ENCODE measurements around the gene TRMT1.
"Not testable (repeated sequence)": the region's sequence is repeated elsewhere in the genome, so short reads cannot be mapped to it uniquely, and the experiment has no call there.

TRMT1 gene

DNA sequence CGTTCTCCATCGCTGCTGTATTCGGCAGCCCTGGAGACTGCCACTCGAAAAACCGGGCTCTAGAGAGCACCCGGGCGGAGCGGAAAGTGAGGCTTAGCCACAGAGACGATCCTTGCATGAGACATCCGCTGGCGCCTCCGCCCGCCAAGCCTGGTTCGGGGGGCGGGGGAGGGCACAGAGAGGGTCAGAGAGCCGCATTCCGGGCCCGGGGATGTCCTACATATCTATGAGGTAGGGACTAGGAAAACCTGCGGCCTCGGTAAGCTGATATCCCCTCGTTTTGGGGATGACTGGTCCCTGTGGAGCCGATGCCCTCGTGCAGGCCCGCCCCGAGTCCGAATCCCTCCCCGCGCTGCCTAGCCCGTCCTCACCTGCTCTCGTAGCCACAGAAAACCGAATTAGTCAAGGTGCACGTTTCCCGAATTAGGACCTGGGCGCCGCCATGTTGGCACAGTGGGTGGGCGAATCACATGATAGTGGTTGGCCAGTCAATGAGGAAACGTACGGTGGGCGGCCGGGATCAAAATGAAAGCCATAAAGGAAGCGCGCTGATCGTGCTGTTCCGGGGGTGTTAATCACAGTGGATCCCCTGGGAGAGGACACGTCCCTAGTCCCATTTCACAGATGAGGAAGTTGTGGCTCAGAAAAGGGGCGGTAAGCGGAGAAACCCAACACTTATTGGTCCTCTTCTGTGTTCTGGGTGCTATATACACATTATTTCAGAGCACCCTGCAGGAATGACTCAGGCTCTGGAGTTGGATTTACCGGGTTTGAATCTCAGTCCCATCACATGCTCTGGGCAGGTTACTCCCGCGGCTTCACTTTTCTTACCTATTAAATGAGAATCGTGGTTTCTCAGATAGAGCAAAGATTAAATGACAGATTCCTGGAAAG lies at the start of gene TRMT1:
Gene TRMT1 (minus strand): TSS at position 459 of the 894 bp plus-strand sequence. CDS start 341 bp downstream, at position 118.
- peak; percentile 85 to 86 for DNase-seq (ENCODE audit: low read depth in 2 of 2)

DNA sequence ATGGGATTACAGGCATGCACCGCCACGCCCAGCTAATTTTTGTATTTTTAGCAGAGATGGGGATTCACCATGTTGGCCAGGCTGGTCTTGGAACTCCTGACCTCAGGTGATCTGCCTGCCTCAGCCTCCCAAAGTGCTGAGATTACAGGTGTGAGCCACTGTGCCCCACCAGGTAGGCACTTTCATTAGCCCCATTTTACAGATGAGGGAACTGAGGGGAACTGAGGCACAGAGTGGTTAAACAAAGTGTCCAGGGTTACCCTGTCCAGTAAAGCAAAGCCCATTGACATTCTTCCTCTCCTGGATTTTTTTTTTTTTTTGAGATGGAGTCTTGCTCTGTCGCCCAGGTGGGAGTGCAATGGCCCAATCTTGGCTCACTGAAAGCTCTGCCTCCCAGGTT lies 49.6 kb upstream of the TRMT1 start:
- not testable (repeated sequence) for DNase-seq (ENCODE audit: low read depth in 2 of 2)

DNA sequence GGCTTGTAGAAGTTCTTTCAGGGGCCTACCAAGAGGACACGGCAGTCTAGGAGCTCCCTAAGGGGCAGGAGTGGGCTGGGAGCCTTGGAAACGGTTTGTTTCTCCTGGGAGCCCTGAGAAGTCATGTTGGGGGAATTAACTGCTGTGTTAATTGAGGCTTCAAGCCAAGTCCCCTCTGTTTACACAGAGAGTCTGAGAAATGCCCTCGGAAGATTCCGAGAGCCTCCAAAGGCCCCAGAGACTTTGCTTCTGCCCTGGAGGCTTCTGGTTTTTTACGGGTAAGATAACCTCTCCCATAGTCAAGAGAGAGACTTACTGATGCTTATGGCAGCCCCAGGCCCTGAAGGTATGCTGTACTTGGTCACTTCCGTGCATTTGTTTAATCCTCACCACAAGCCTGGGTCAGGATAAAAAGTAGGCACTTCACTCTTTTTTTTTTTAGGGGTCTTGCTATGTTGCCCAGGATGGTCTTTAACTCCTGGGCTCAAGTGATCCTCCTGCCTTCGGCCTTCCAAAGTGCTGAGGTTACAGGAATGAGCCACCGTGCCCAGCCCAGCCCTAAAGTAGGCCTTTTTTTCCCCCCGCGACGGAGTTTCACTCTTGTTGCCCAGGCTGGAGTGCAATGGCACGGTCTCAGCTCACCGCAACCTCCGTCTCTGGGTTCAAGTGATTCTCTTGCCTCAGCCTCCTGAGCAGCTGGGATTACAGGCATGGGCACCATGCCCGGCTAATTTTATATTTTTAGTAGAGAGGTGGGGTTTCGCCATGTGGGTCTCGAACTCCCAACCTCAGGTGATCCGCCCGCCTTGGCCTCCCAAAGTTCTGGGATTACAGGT lies 48.8 kb upstream of the TRMT1 start:
- DNase-seq (ENCODE audit: low read depth in 2 of 2): no peak

DNA sequence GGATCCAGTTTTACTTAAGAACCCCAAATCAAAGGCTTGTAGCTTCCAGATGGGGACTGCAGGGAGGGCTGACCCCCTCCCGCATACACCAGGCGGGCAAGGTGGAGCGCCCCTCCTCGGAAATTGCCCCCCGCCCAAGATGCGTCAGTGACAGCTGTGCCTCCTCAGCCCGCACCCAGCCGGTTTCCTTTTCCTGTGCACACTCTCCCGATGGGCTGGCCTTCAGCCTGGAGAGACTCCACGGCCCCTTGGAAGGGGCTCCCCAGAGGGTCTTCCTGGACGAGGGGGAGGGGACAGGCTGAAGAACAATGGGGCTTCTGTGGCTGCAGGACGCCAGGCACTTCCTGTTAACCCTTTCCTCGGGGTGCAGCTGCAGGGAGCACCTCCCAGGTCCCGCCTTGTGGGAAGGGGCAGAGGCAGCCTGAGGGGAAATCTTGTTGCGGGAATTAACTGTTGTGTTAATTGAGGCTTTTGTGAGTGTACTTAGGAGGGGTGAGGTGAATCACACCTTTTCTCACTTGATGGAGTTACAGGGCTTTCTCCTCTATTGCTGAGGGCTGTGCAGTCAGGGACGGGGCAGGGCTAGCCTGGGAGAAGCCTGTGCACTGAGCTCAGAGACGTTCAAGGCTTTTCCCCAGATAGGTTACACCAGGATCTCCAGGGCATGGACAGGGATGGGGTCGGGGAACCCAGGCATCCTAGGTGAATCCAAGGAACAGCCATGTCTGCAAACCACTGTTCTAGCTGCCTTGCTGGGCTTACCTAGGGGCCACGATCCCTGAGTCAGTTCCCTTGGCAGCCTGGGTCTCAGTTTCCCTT lies 48.0 kb upstream of the TRMT1 start:
- DNase-seq (ENCODE audit: low read depth in 2 of 2): peak in 1 of 2 donors; percentile 22

DNA sequence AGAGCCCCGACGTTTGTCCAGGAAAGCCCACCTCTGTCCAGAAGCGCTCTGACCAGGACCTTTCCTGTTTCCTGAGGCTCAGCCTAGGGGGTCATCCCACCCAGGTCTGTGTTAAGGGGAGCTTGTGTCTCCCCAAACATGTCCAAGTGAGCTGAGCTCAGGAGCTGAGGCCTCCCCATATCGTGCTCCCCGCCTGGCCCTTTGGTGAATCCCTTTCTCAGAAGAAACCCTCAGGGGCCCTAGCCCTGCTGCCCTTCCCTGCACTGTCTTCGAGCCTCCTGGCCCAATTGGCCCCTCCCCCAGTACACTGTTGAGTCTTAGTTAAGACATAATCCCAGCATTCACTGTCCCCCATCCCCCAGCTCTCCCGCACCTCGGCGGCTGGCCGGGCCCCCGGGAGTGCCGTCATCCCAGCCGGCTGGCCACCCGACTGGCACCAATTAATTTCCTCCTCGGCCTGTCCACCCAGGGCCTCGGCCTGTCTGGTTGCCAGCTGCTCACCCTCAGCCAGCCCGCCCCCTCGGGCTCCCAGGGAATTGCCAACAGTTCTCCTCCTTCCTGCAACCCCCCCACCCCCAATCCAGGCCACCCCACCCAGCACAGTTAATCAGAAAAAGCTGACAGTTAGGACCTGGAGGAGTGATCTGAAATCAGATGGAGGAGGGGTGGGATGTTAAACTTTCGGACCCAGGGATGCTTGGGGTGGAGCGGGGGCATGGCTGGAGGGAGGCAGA lies 47.2 kb upstream of the TRMT1 start:
- no peak for DNase-seq (ENCODE audit: low read depth in 2 of 2)

DNA sequence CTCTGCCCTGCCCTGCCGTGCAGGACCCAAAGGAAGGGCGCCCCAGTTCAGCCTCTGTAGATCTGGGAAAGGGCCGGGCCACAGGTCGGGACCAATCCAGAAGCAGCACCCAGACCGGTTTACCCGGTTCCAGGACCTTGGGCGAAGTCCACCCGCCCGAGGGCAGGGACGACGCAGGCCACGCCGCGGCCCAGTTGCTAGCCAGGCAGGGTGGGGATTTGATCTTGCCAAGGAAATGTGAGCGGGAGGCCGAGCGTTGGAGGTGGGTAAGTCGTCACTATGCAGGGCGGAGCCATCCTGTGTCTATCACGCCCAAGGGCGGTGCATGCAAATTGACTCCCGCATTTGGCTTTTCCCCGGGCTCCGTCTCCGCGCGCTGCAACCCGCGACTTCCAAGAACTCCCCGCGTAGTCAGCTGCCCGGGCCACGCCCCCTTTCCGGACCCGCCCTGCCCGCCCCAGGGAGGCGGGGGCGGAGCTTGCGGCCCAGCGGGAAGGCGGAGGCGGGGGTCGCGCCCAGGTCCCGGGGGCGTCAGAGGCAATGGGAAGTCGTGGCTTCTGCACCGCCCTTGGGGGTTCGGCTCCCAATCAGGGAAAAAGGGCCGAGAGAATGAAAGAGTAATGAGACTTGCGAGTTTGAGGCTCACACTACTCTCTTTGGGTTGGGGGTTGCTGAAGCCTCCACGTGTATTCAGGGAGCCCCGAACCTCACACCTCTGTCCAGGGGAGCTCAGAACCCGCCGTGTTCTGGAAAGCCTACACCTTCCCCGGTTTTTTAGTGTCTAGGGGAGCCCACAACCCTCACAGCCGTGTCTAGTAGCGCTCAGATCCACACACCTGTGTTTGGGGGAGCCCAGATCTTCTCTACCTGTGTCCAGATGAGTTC lies 46.4 kb upstream of the TRMT1 start:
- peak; percentile 78 to 84 for DNase-seq (ENCODE audit: low read depth in 2 of 2)

DNA sequence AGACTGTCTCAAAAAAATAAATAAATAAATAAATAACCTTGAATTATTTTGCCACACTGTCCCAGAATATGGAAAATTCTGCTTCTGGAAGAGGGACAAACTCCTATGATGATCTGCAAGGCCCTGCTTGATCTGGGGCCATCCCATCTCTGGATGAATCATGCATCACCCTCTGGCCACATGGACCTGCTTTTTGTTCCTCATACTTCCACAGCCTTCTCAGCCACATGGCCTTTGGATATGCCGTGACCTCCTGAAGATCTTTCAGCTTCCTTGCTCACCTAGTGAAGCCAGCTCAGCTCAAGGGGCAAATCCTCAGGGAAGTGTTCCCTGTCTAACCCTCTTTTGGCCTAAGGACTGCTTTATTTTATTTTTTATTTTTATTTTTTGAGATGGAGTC lies 44.0 kb upstream of the TRMT1 start:
- DNase-seq (ENCODE audit: low read depth in 2 of 2): no peak

DNA sequence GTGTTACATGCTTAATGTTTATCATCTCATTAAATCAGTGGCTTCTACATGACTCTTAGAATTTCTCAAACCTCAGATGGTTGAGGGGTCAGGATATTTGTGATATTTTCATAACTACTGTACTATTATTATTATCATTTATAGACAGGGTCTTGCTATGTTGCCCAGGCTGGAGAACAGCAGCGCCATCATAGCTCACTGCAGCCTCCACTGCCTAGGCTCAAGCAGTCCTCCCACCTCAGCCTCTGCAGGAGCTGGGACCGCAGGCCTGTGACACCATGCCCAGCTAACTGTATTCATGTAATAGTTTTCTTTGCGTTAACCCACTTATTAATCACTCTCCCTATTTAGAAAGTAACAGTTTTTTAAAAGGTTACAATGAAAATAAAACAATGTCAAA lies 43.2 kb upstream of the TRMT1 start:
- DNase-seq (ENCODE audit: low read depth in 2 of 2): no peak

DNA sequence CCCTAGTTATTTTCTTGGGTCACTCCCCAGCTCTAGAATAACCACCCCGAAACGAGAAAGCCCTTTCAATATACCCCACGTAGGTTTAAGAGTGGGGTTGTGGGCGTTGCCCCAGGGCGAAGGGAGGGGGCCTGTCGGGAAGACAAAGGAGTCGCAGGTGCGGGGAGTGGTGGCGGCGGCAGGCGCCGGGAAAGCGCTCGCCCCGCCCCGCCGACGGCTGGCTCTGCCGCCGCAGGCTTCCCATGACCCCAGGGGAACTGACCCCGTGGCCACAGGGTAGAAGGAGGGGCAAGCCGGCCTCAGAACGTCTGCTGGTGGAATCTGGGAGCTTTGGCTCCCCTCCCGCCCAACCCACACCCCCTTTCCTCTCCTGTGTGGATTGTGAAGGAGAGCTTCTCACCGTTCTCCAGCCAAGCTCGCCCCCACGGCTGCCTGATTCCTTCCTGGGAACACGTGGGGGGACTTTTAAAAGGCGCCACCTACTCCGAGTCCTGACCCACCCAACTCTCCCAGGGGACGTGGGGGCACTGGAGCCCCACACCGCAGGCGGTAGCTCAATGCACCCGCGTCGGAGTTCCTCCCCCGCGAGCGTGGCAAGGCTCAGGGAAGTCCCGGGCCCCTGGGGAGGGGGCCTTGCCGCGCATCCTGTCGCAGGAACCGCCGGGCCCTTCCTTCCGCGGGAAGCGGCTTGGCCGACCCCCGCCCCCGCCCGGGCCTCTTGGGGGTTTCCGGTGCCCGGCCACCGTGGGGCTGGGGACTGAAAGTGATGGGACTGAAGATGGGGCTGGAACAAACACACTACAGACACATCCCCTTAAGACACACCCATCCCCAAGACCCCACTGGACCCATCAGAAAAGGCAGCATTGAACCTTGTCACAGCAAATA lies 39.2 kb upstream of the TRMT1 start:
- peak; percentile 47 to 61 for DNase-seq (ENCODE audit: low read depth in 2 of 2)

DNA sequence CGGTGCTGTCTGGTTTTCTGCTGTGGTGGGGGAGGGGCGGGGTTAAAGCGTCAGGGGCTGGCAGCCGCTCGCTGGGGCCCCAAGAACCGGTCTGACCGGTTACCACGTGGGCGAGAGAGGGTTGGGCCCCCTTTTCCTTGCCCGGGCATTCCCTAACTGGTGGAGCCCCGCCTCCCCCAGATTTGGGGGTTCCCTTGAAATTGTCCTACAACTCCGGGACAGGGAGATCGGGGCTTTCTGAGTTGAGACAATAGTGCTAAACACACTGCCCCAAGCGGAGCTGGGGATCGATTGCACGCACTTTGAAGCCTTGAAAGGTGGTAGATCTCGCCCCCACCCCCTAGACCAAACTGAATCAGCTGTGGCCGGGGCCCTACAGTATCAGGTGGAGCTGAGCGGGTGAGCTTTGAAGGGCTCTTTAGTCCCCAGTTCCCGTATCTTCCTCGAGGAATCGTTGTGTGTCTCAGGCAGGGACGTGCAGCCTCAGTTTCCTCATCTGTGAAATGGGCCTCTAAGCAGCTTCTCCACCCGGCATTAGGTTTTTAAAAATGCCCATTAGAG lies 38.5 kb upstream of the TRMT1 start:
- DNase-seq (ENCODE audit: low read depth in 2 of 2): peak; percentile 62 to 69

DNA sequence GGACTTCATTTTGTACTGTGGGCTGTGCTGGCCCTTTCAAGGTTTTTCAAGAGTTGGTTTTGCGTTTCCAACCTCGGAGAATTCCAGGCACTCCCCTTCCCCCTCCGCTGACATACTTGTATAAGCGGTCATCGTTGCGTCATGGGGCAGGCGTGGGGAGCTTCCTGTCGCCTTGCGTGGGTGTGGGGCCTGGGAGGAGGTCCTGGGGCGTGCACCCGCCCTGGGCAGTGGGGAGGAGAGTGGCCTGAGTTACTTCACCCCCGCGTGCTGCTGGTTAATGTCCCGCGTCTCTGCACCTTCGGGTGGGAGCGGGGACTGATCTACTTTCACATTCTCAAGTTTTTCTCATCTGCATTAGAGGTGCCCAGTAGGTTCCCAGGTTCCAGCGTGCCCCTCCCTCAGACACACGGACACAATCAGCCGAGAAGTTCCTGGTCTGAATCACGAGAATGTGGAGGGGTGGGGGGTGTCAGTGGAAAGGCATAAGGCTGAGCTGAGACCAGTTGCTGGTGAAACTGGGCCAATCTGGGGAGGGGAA lies 37.8 kb upstream of the TRMT1 start:
- peak; percentile 41 to 59 for DNase-seq (ENCODE audit: low read depth in 2 of 2)

DNA sequence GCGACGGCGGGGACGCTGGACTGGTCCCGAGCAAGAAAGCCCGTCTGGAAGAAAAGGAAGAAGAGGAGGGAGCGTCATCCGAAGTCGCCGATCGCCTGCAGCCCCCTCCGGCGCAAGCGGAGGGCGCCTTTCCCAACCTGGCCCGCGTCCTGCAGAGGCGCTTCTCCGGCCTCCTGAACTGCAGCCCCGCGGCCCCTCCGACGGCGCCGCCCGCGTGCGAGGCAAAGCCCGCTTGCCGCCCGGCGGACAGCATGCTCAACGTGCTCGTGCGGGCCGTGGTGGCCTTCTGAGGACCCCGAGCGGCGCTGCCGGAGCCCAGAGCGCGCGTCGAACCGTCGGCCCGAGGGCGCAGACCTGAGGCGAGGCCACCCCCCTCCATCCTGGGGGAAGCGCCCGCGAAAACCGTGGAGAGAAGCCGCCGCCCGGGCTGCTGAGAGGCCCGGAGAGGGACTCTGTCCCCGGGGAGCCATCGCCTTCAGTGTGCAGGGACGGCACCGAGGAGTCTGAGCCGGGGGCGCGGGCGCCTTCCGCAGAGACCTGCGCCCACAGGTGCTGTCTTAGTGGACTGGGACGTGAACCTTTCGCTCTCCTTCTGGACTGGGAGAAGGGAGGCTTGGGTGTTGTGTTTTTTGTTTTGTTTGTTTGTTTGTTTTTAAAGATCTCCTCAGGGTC lies 37.2 kb upstream of the TRMT1 start:
- DNase-seq (ENCODE audit: low read depth in 2 of 2): no peak

DNA sequence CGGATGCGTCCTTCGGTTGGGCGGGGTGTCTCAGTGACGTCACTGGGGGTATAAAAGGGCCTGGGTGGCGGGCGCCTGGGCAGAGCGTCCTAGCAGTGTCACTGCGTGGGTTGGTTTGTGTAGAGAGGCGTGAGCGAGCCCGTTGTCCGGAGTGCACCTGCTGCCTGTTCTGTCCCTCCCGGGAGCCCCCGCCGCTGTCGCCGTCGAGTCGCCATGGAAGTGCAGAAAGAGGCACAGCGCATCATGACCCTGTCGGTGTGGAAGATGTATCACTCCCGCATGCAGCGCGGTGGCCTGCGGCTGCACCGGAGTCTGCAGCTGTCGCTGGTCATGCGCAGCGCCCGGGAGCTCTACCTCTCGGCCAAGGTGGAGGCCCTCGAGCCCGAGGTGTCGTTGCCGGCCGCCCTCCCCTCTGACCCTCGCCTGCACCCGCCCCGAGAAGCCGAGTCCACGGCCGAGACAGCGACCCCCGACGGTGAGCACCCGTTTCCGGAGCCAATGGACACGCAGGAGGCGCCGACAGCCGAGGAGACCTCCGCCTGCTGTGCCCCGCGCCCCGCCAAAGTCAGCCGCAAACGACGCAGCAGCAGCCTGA lies 36.5 kb upstream of the TRMT1 start:
- peak; percentile 91 to 99 for DNase-seq (ENCODE audit: low read depth in 2 of 2)

DNA sequence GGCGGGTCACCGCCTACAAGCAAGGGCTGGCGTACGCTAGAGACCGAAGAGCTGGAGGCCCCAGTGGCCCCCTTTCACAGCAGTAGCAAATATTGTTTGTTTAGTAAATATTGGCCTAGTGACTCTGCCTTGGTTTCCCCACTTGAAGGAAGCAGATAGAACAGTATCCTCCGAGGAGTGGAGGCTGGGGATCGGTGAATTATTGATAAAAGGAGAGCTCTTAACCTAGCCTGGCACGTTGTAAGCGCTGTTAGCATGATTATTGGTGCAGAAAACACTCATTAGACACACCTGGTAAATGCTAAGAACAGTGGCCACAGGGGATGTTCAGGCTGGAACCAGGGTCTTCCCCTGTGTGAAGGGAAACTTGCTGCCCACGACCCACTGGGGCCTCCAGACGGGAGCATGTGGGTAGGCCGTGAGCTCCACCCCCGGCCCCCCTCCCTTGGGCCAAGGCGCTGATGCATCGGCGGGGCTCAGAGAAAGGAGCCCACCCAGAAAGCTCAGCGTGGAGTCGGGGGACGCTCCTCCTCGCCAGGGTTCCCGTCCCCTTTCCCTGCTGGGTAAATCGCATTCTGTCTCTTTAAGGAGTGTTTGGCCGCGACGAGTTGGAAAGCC lies 35.9 kb upstream of the TRMT1 start:
- no peak for DNase-seq (ENCODE audit: low read depth in 2 of 2)

DNA sequence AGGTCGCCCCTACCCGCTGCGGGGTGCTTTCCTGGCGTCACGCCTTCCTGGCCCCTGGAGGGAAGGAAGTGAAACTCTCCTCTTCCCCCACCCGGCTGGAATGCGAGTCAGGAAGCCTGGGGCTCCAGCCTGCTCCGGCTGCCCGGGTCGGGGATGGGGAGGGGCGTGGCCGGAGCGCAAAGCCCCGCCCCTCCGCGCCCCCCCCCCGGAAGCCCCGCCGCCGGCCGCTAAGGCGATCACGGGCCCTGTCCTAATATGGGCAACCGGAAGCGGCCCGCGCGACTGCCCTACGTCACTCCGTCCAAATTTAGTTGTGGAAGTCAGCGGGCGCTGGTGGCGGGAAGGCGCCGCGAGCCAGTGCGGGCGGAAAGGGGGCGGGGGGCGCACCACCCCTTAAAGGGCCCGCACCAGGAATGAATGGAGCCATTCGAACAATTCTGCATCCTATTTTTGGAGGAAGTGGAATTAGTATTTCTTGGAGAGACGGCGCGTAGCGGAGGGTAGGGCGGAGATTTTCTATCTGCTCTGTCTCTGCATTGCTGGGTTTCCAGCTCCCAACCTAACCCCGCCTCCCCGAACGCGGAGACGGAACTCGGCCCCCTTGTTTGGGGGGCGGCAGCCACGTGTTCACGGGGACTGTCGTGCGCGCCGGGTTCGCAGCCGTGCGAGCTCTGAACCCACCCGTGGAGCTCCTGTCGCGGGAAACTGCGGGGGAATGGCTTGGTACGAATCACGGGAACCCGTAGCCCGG lies 35.2 kb upstream of the TRMT1 start:
- DNase-seq (ENCODE audit: low read depth in 2 of 2): peak; percentile 91 to 93

DNA sequence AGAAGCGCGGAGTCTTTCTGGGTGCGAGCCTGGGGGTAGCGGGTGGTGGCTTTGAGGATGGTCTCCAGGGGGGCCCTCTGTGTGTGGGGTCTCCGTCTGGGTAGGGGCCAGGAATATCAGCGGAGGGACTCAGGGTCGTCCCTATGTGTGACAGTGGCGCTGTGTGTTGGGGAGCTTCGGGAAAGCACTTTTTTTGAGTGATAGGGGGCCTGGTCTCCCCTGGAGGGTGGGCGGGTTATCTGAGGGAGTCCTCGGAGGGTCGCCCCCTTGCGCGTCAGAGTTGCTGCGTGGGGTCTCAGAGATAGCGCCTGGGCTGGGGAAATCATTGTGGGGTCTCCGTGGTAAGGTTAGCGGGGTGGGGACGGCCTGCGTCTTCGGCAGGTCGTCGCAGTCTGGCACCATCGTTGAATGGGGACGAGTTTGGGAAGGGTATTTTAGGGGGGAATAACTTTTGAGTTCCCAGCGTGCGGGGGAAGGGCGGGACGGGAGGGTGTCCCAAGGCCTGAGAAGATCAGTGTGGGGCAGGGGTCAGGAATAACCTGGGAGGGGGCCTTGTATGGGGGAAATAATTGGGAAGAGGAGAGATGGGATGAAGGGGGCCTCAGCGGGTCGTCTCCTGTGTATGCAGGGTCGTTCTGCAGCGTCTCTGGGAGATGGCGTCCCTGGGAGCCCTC lies 34.5 kb upstream of the TRMT1 start:
- no peak for DNase-seq (ENCODE audit: low read depth in 2 of 2)
